WI38 (cell line): ENCODE results near the gene ZNF780A.

Experiments
- H3K4me3 ChIP-seq: 2 replicates; pipeline ENCODE4 v1.5.1; 2011; ENCODE audit warnings: low read depth, mild to moderate bottlenecking, control low read depth, low read length
- TF ChIP-seq, protein P1 (sequence below): IDR thresholded peaks from 2 replicates; pipeline ENCODE4 v1.5.1; 2012; ENCODE audit warnings: low read depth, mild to moderate bottlenecking, control low read depth, low read length

The ZNF780A gene

DNA sequence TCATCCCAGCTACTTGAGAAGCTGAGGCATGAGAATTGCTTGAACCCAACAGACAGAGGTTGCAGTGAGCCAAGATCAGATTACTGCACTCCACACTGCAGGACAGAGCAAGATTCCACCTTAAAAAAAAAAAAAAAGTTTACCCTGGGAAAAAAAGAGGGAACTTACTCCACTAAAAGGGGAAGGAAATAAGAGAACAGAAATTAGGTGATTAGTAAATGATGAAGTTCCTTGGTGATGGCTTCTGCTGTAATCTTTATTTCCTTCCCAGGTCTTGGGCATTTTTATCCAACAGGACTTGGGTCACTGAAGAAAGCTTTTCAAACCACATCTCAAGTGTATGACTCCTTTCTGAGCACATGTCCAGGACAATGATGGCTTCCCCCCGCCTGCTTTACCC is 9.3 kb downstream of the ZNF780A start:
- H3K4me3 ChIP-seq, result no peak overlapping the region
- TF ChIP-seq, protein P1, sequence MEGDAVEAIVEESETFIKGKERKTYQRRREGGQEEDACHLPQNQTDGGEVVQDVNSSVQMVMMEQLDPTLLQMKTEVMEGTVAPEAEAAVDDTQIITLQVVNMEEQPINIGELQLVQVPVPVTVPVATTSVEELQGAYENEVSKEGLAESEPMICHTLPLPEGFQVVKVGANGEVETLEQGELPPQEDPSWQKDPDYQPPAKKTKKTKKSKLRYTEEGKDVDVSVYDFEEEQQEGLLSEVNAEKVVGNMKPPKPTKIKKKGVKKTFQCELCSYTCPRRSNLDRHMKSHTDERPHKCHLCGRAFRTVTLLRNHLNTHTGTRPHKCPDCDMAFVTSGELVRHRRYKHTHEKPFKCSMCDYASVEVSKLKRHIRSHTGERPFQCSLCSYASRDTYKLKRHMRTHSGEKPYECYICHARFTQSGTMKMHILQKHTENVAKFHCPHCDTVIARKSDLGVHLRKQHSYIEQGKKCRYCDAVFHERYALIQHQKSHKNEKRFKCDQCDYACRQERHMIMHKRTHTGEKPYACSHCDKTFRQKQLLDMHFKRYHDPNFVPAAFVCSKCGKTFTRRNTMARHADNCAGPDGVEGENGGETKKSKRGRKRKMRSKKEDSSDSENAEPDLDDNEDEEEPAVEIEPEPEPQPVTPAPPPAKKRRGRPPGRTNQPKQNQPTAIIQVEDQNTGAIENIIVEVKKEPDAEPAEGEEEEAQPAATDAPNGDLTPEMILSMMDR, result no peak

DNA sequence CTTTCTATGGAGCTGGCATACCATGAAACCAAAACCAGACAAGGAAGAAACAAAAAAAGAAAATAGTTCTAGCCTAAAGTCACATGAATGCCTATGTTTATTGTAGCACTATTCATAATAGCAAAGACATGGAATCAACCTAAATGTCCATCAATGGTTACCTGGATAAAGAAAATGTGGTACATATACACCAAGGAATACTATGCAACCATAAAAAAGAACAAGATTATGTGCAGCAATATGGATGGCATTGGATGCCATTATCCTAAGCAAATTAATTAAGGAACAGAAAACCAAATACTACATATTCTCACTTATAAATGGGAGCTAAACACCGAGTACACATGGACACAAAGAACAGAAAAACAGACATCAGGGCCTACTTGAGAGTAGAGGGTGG is 10.5 kb downstream of the ZNF780A start:
- H3K4me3 ChIP-seq, result no peak overlapping the region
- TF ChIP-seq, protein P1, result no peak

DNA sequence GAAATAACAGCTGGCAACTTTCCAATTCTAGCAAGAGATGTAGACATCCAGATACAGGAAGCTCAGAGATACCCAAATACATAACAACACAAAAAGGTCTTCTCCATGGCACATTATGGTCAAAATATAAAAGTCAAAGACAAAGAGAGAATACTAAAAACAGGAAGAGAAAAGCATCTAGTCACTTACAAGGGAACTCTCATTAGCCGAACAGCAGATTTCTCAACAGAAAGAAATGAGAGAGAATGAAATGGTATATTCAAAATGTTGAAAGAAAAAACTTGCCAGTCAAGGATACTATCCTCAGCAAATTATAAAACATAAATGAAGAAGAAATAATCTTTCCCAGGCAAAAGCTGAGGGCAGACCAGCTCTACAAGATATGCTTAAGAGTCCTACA is 12.4 kb downstream of the ZNF780A start:
- TF ChIP-seq, protein P1, result no peak
- H3K4me3 ChIP-seq, result no peak overlapping the region

DNA sequence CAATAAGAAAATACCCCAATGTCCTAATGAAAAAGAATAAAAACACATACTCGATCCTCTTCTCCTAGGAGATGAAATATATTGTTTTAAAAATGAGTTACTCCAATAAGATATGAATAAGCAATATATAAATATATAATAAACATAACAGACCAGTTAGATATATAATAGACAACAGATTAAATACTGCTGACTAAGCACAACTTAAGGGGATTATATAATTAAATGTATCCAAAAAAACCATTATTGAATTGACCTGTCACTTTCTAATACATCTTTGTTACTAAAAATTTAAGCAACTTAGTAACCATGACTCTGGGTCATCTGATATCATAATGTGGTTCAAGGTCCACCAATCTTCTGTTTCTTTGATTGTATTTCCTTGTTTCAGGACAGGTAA is 20.7 kb downstream of the ZNF780A start:
- TF ChIP-seq, protein P1, result no peak
- no peak overlapping the region for H3K4me3 ChIP-seq

DNA sequence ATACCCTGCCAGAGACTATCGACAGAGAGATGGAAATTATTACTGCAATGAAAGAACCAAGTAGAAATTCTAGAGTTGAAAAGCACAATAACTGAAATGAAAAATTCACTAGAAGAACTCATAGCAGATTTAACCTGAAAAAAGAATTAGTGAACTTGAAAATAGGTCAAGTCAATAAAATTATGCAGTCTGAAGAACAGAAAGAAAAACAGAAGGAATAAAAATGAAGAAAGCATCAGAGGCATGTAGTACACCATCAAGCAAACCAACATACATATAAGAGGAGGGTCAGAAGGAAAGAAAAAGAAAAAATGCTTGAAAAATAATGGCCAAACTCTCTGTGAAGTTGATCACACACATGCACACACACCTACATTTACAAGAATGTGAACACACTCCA is 31.1 kb downstream of the ZNF780A start:
- H3K4me3 ChIP-seq, result no peak overlapping the region

DNA sequence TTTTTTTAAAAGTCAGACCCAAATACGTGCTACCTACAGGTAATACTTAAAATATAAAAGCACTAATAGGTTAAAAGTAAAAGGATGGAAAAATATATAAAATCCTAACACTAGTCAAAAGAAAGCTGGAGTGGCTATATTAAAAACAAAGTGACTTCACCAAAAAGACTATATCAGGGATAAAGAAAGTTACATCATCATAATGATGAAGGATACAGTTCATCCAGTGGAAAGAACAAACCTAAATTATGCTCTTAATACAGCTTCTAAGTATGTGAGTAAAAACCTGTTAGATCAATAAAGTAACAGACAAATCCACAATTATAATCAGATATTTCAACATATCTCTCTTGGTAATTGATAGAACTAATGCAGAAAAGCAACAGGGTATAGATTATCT is 33.6 kb downstream of the ZNF780A start:
- TF ChIP-seq, protein P1, result no peak
- no peak overlapping the region for H3K4me3 ChIP-seq

More for the DNA sequence above, 31.1 kb downstream of the ZNF780A start:
- TF ChIP-seq, protein P1, result no peak

DNA sequence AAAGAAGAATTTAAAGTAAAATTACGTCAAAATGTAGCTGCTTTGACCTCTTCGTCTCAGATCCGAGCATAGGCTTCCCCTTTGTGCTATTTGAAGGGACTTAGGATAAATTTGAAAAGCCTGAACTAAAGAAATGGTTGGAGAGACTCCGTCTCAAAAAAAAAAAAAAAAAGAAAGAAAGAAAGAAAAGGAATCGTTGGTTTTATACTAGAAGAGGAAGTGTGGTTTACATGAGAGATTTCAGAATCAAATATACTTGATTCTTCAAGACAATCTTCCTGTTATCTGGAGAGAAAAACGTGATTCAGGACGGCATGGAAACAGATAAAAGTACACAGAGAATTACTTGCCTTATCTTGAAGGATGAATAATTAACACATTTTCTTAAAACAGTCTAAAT is 34.2 kb downstream of the ZNF780A start:
- TF ChIP-seq, protein P1, result no peak
- H3K4me3 ChIP-seq, result peak overlapping the region; percentile 73
